Endothelial cell (in vitro differentiated cells): ENCODE measurements around the gene EXOSC3. TPM values are rescaled to one million over a fixed set of nuclear protein-coding genes. Genes with fewer than 3 reads are reported as not detected.
"Not testable (repeated sequence)": the region's sequence is repeated elsewhere in the genome, so short reads cannot be mapped to it uniquely, and the experiment has no call there.

Experiments used
- DNase-seq: peaks from one replicate; pipeline ENCODE4 v3.0.0; 2021; ENCODE audit warnings: low spot score
- H3K27ac Mint-ChIP-seq: one replicate; pipeline ENCODE4 v1.8.0; 2021; ENCODE audit warnings: mixed read lengths, inconsistent platforms; ENCODE audit not compliant: unreplicated experiment
- H3K27me3 Mint-ChIP-seq: one replicate; pipeline ENCODE4 v1.8.0; 2021; ENCODE audit warnings: mild to moderate bottlenecking, moderate library complexity, mixed read lengths, inconsistent platforms; ENCODE audit not compliant: unreplicated experiment
- H3K36me3 Mint-ChIP-seq: one replicate; pipeline ENCODE4 v1.8.0; 2021; ENCODE audit warnings: mild to moderate bottlenecking, low read depth, mixed read lengths, inconsistent platforms; ENCODE audit not compliant: unreplicated experiment
- H3K4me1 Mint-ChIP-seq: one replicate; pipeline ENCODE4 v1.8.0; 2021; ENCODE audit warnings: mild to moderate bottlenecking, mixed read lengths, inconsistent platforms; ENCODE audit not compliant: unreplicated experiment
- H3K4me3 Mint-ChIP-seq: one replicate; pipeline ENCODE4 v1.8.0; 2021; ENCODE audit warnings: mild to moderate bottlenecking, mixed read lengths, inconsistent platforms; ENCODE audit not compliant: unreplicated experiment
- H3K9me3 Mint-ChIP-seq: one replicate; pipeline ENCODE4 v1.8.0; 2021; ENCODE audit warnings: mixed read lengths, inconsistent platforms; ENCODE audit not compliant: unreplicated experiment
- CTCF ChIP-seq: fragments of 200-600 bp; sonication (generic); IDR thresholded peaks from one replicate; pipeline ENCODE4 v1.5.0; 2021; ENCODE audit warnings: antibody characterized with exemption; ENCODE audit not compliant: unreplicated experiment
- total RNA-seq: library from RNA; stranded (reverse); fragmentation: NEBNext Ultra II Directional; extraction: Animal tissue kit (Norgen Biotek cat#: 25700); gene quantifications from one replicate; pipeline ENCODE4 v1.2.1, GENCODE V29; 2021; ENCODE audit not compliant: unreplicated experiment

EXOSC3 gene
- total RNA-seq, 1 donor from 2014 or later: 30.8 TPM

DNA sequence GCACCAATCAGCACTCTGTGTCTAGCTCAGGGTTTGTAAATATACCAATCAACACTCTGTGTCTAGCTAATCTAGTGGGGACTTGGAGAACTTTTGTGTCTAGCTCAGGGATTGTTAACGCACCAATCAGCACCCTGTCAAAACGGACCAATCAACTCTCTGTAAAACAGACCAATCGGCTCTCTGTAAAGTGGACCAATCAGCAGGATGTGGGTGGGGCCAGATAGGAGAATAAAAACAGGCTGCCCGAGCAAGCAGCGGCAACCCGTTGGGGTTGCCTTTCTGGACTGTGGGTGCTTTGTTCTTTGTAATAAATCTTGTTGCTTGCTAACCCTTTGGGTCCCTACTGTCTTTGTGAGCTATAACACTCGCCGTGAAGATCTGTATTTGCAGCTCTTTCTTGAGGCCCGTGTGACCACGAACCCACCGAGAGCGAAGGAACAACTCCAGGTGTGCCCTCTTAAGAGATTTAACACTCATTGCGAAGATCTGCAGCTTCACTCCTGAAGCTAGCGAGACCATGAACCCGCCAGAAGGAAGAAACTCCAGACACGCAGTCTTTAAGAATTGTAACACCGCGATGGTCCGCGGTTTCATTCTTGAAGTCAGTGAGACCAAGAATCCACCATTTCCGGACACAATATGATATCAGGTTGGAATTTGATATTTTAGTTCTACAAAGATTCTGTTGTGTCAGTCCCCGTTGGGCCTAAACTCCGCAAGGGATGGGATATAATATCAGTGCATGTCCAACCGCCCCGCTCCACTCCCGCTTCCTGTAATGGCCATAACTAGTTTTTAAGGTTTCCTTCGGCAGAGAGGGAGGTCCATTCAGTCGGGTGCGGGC is 32.0 kb downstream of the EXOSC3 start:
- Mint-ChIP-seq H3K27me3 (peaks cover 1% of the 10 kb centered on the region), H3K27ac (peak overlapping the region; percentile 57), H3K9me3 (no peaks in the 10 kb centered on the region), H3K36me3 (no peaks in the 10 kb centered on the region), H3K4me1 (peaks cover 9% of the 10 kb centered on the region), H3K4me3 (peak overlapping the region; percentile 96)
- TF ChIP-seq CTCF: no peak
- no peak for DNase-seq

DNA sequence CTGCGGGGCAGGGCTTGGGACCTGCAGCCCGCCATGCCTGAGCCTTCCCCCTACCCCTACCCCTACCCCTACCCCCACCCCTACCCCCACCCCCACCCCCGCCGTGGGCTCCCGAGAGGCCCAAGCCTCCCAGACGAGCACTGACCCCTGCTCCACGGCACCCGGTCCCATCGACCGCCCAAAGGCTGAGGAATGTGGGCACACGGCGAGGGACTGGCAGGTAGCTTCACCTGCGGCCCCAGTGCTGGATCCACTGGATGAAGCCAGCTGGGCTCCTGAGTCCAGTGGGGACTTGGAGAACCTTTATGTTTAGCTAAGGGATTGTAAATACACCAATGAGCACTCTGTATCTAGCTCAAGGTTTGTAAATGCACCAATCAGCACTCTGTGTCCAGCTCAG is 32.8 kb downstream of the EXOSC3 start:
- not testable (repeated sequence) for H3K36me3 Mint-ChIP-seq, H3K27ac Mint-ChIP-seq, H3K4me3 Mint-ChIP-seq, H3K27me3 Mint-ChIP-seq, DNase-seq, H3K9me3 Mint-ChIP-seq, H3K4me1 Mint-ChIP-seq

- not testable (repeated sequence) for H3K4me1 Mint-ChIP-seq, DNase-seq, H3K9me3 Mint-ChIP-seq, H3K36me3 Mint-ChIP-seq, H3K27me3 Mint-ChIP-seq, H3K4me3 Mint-ChIP-seq, H3K27ac Mint-ChIP-seq
Observed at GRCh38 chr9:37751704-37752103, 33.2 kb downstream of the EXOSC3 start.

DNA sequence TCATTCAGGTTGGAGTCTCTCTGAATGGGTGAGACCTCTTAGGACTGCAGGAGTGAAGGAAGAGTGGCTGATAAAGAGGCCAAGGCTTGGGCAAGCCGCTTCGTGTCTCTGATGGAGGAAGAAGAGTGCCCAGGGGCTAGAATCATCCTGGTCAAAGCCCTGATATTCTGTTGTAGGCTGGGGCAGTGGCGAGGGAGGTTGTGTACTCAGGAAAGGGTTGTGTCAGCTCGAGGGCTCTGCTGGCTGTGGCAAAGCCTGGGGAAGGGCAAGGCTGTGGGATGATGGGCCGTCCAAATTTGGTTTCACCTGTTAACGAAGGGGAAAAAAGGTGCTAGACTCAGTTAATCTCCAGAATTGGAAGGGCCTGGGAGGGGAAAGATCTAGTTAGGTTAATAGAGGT is 33.7 kb downstream of the EXOSC3 start:
- H3K27ac Mint-ChIP-seq: no peak overlapping the region

GRCh38 chr9:37749129-37749528 is 35.7 kb downstream of the EXOSC3 start:
- no peak overlapping the region for H3K4me3 Mint-ChIP-seq
- TF ChIP-seq CTCF: no peak
- no peak for DNase-seq
- peaks cover 7% of the 10 kb centered on the region for H3K4me1 Mint-ChIP-seq
- no peaks in the 10 kb centered on the region for H3K36me3 Mint-ChIP-seq
- no peak overlapping the region for H3K27ac Mint-ChIP-seq
- H3K9me3 Mint-ChIP-seq: no peaks in the 10 kb centered on the region
- peaks cover 3% of the 10 kb centered on the region for H3K27me3 Mint-ChIP-seq

More for the DNA sequence above, 33.7 kb downstream of the EXOSC3 start:
- Mint-ChIP-seq H3K4me1 (peaks cover 9% of the 10 kb centered on the region), H3K36me3 (no peaks in the 10 kb centered on the region), H3K27me3 (peaks cover 2% of the 10 kb centered on the region), H3K9me3 (no peaks in the 10 kb centered on the region), H3K4me3 (peak overlapping the region; percentile 48)
- no peak for TF ChIP-seq CTCF
- no peak for DNase-seq

GRCh38 chr9:37747271-37747753 is 37.6 kb downstream of the EXOSC3 start:
- no peaks in the 10 kb centered on the region for H3K36me3 Mint-ChIP-seq
- peaks cover 2% of the 10 kb centered on the region for H3K27me3 Mint-ChIP-seq
- H3K4me3 Mint-ChIP-seq: no peak overlapping the region
- DNase-seq: peak; percentile 67
- no peaks in the 10 kb centered on the region for H3K9me3 Mint-ChIP-seq
- peak; percentile 80 for TF ChIP-seq CTCF
- no peaks in the 10 kb centered on the region for H3K4me1 Mint-ChIP-seq
- no peak overlapping the region for H3K27ac Mint-ChIP-seq
